ENCODE measurements around the gene TANGO2. TPM values are rescaled to one million over a fixed set of nuclear protein-coding genes. Genes with fewer than 3 reads are reported as not detected.

TANGO2 gene
- total RNA-seq, 1 donor from 2014 or later, result 19.9 TPM

DNA sequence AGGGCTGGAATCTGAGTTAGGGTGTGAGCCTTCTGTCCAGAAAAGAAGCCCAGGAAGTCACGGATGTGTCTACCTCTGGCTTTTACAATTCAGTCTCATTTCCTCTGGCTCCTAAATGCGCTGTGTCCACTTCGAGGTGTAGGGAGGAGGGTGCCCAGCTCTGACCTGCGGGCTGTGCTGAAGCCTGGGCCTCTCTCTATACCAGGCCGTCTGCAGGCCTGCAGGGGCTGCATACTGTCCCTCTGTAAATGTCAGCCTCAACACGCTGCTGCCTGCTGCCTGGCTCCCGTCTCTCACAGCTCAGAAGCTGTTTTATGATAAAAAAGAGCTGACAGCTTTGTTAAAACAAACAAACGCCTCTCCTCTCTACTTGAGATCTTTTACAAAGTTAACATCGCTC lies 18.8 kb upstream of the TANGO2 start:
- H3K36me3 Mint-ChIP-seq (ENCODE audit: insufficient read depth), result peaks cover 12% of the 10 kb centered on the region

GRCh38 chr22:20002636-20003035 lies 18.3 kb upstream of the TANGO2 start:
- H3K27ac Mint-ChIP-seq, result peak overlapping the region; percentile 21
- H3K36me3 Mint-ChIP-seq (ENCODE audit: insufficient read depth), result peaks cover 12% of the 10 kb centered on the region
- H3K9me3 Mint-ChIP-seq (ENCODE audit: low read depth), result peaks cover 19% of the 10 kb centered on the region

More for the DNA sequence above, 18.8 kb upstream of the TANGO2 start:
- H3K9me3 Mint-ChIP-seq (ENCODE audit: low read depth), result peaks cover 19% of the 10 kb centered on the region
- no peaks in the 10 kb centered on the region for H3K27me3 Mint-ChIP-seq
- no peak for DNase-seq (ENCODE audit: low spot score, unreplicated experiment)
- no peak overlapping the region for H3K27ac Mint-ChIP-seq
- peaks cover 20% of the 10 kb centered on the region for H3K4me1 Mint-ChIP-seq (ENCODE audit: low read depth)
- no peak overlapping the region for H3K4me3 Mint-ChIP-seq (ENCODE audit: low read depth)
- TF ChIP-seq, protein P1, sequence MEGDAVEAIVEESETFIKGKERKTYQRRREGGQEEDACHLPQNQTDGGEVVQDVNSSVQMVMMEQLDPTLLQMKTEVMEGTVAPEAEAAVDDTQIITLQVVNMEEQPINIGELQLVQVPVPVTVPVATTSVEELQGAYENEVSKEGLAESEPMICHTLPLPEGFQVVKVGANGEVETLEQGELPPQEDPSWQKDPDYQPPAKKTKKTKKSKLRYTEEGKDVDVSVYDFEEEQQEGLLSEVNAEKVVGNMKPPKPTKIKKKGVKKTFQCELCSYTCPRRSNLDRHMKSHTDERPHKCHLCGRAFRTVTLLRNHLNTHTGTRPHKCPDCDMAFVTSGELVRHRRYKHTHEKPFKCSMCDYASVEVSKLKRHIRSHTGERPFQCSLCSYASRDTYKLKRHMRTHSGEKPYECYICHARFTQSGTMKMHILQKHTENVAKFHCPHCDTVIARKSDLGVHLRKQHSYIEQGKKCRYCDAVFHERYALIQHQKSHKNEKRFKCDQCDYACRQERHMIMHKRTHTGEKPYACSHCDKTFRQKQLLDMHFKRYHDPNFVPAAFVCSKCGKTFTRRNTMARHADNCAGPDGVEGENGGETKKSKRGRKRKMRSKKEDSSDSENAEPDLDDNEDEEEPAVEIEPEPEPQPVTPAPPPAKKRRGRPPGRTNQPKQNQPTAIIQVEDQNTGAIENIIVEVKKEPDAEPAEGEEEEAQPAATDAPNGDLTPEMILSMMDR (IDR thresholded peaks at IDR 0.05; ENCODE audit: unreplicated experiment), result no peak

GRCh38 chr22:20003304-20003703 lies 17.6 kb upstream of the TANGO2 start:
- TF ChIP-seq, protein P1 (IDR thresholded peaks at IDR 0.05; ENCODE audit: unreplicated experiment), result no peak
- Mint-ChIP-seq H3K36me3 (ENCODE audit: insufficient read depth) (peaks cover 12% of the 10 kb centered on the region), H3K27me3 (peaks cover 6% of the 10 kb centered on the region), H3K4me1 (ENCODE audit: low read depth) (peaks cover 20% of the 10 kb centered on the region), H3K9me3 (ENCODE audit: low read depth) (peaks cover 19% of the 10 kb centered on the region), H3K4me3 (ENCODE audit: low read depth) (no peak overlapping the region), H3K27ac (no peak overlapping the region)
- no peak for DNase-seq (ENCODE audit: low spot score, unreplicated experiment)

More at GRCh38 chr22:20002636-20003035, 18.3 kb upstream of the TANGO2 start:
- no peak overlapping the region for H3K4me3 Mint-ChIP-seq (ENCODE audit: low read depth)
- peaks cover 20% of the 10 kb centered on the region for H3K4me1 Mint-ChIP-seq (ENCODE audit: low read depth)
- TF ChIP-seq, protein P1 (IDR thresholded peaks at IDR 0.05; ENCODE audit: unreplicated experiment), result no peak
- no peak for DNase-seq (ENCODE audit: low spot score, unreplicated experiment)
- H3K27me3 Mint-ChIP-seq, result peaks cover 2% of the 10 kb centered on the region

DNA sequence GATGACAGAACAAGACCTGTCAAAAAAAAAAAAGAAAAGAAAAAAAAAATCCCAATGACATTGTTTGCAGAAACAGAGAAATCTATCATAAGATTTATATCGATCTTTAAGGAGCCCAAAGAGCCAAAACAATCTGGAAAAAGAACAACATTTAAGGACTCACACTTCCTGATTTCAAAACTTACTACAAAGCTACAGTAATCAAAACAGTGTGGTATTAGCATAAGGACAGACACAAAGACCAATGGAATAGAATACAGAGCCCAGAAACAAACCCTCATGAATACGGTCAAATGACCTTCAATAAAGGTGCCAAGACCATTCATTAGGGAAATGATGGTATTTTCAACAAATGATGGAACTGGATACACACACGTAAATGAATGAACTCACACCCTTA lies 16.4 kb upstream of the TANGO2 start:
- H3K4me1 Mint-ChIP-seq (ENCODE audit: low read depth), result peaks cover 13% of the 10 kb centered on the region
- peaks cover 12% of the 10 kb centered on the region for H3K36me3 Mint-ChIP-seq (ENCODE audit: insufficient read depth)
- no peak for DNase-seq (ENCODE audit: low spot score, unreplicated experiment)
- no peak overlapping the region for H3K27ac Mint-ChIP-seq
- H3K4me3 Mint-ChIP-seq (ENCODE audit: low read depth), result no peak overlapping the region
- H3K9me3 Mint-ChIP-seq (ENCODE audit: low read depth), result peaks cover 19% of the 10 kb centered on the region
- H3K27me3 Mint-ChIP-seq, result peaks cover 9% of the 10 kb centered on the region
- TF ChIP-seq, protein P1 (IDR thresholded peaks at IDR 0.05; ENCODE audit: unreplicated experiment), result no peak

GRCh38 chr22:20008221-20008995 lies 12.5 kb upstream of the TANGO2 start:
- DNase-seq (ENCODE audit: low spot score, unreplicated experiment), result no peak
- no peak overlapping the region for H3K27ac Mint-ChIP-seq
- H3K4me3 Mint-ChIP-seq (ENCODE audit: low read depth), result no peak overlapping the region

More at GRCh38 chr22:20008221-20008995, 12.5 kb upstream of the TANGO2 start:
- Mint-ChIP-seq H3K9me3 (ENCODE audit: low read depth) (peaks cover 13% of the 10 kb centered on the region), H3K36me3 (ENCODE audit: insufficient read depth) (peaks cover 11% of the 10 kb centered on the region), H3K4me1 (ENCODE audit: low read depth) (no peaks in the 10 kb centered on the region), H3K27me3 (peaks cover 9% of the 10 kb centered on the region)
- TF ChIP-seq, protein P1 (IDR thresholded peaks at IDR 0.05; ENCODE audit: unreplicated experiment), result no peak
